H1 (cell line): ENCODE data around the gene CBLC. TPM values are rescaled to one million over a fixed set of nuclear protein-coding genes. Genes with fewer than 3 reads are reported as not detected.
A peak's percentile ranks its signal among the peaks of the same experiment; 100 is the strongest.

Source experiments
- ASH2L ChIP-seq: fragments of 200-600, 300-600 bp; sonication (generic); IDR thresholded peaks from one replicate; pipeline ENCODE4 v1.7.1; 2017; ENCODE audit warnings: low read length
- ATF2 ChIP-seq: IDR thresholded peaks from 2 replicates; pipeline ENCODE4 v1.6.1; 2012; ENCODE audit warnings: low read length, inconsistent platforms
- CREB1 ChIP-seq: IDR thresholded peaks from 2 replicates; pipeline ENCODE4 v1.6.1; 2012; ENCODE audit warnings: inconsistent platforms
- CTBP2 ChIP-seq: IDR thresholded peaks from 2 replicates; pipeline ENCODE4 v1.7.0; 2011; ENCODE audit warnings: borderline replicate concordance, mild to moderate bottlenecking, moderate library complexity, mixed read lengths, low read length; ENCODE audit not compliant: insufficient read depth, insufficient read length
- EP300 ChIP-seq, 2 experiments: IDR thresholded peaks; 1 replicate in 1 of 2; 2 replicates in 1 of 2; pipeline ENCODE4 v1.6.1; 2011 to 2012; ENCODE audit warnings: low read depth in 2 of 2, low read length in 2 of 2, mild to moderate bottlenecking in 2 of 2, borderline replicate concordance in 1 of 2, inconsistent platforms in 1 of 2, moderate library complexity in 1 of 2
- FOSL1 ChIP-seq: IDR thresholded peaks from 2 replicates; pipeline ENCODE4 v1.6.1; 2011; ENCODE audit warnings: mild to moderate bottlenecking, low read depth, low read length, moderate library complexity; ENCODE audit not compliant: insufficient read depth
- SIN3A ChIP-seq, 2 experiments: IDR thresholded peaks in 1 of 2; conservative IDR thresholded peaks in 1 of 2; 2 replicates each; pipeline ENCODE4 v1.6.1; 2011 to 2012; ENCODE audit warnings: low read length in 2 of 2, improper control_type of control experiment in 1 of 2, low read depth in 1 of 2, mild to moderate bottlenecking in 1 of 2
- TAF1 ChIP-seq: IDR thresholded peaks from 2 replicates; pipeline ENCODE4 v1.6.1; 2011; ENCODE audit warnings: mild to moderate bottlenecking, low read depth, low read length
- TBP ChIP-seq: IDR thresholded peaks from 2 replicates; pipeline ENCODE4 v1.6.1; 2011; ENCODE audit warnings: low read depth, low read length, improper control_type of control experiment
- TEAD4 ChIP-seq: IDR thresholded peaks from 2 replicates; pipeline ENCODE4 v1.6.1; 2012; ENCODE audit warnings: low read depth, low read length, inconsistent platforms, mixed read lengths
- microRNA-seq, 2 experiments: library from miRNA; unstranded; fragments of <30 nt; microRNA quantifications; one replicate each; pipeline versions ENCODE4 to v1.2.0, GENCODE V29; 2016 to 2020; ENCODE audit warnings: borderline microRNAs expressed in 2 of 2, borderline number of aligned reads in 2 of 2, borderline replicate concordance in 1 of 2
- polyA plus RNA-seq, 7 experiments: library from polyadenylated mRNA; depleted of rRNA in 3 of 7; stranded (reverse) in 5 of 7; unstranded in 2 of 7; fragments of >200 nt in 5 of 7; fragments of 200-250 nt in 2 of 7; gene quantifications; 1 replicate in 5 of 7; 2 replicates in 1 of 7; 4 replicates in 1 of 7; pipeline versions ENCODE4 v1.2.1 to v1.2.3, GENCODE V29; 2011 to 2013; ENCODE audit warnings: missing spikeins in 2 of 7, mixed read lengths in 2 of 7
- small RNA-seq: library from polyadenylated mRNA; stranded (forward); fragments of <200 nt; extraction: miRNeasy Mini kit (QIAGEN cat#:217004); gene quantifications from one replicate; pipeline ENCODE3, GENCODE V24; 2013; ENCODE audit not compliant: insufficient read depth
- total RNA-seq: library from RNA; stranded (reverse); fragmentation: NEBNext Ultra II Directional; extraction: Animal tissue kit (Norgen Biotek cat#: 25700); gene quantifications from 2 replicates; pipeline ENCODE4 v1.2.1, GENCODE V29; 2021
- TF ChIP-seq, protein P1 (sequence below): IDR thresholded peaks from 2 replicates; pipeline ENCODE4 v1.6.1; 2012; ENCODE audit warnings: inconsistent platforms

The CBLC gene
- total and polyA plus RNA-seq, 2 of the 8 experiments (the other 6 are each of a cell fraction or from before 2014, with no cell fraction given) = 17.4 to 35.7 TPM

- TF ChIP-seq TEAD4 (no peak), TBP (no peak), EP300 (IDR thresholded peaks at IDR 0.05; ENCODE audit: borderline replicate concordance in 1 of 2, low read depth in 2 of 2, low read length in 2 of 2) (peak in 1 of 2 experiments; percentile 13; a peak in 1 of 3 replicates), CTBP2 (peak; percentile 87), CREB1 (peak; percentile 34; the same call in 1 of the 2 replicates), ATF2 (0 out of 2 replicates have a peak, but pooled peaks have one; percentile 11), FOSL1 (no peak), ASH2L (peak; percentile 88), TAF1 (0 out of 2 replicates have a peak, but pooled peaks have one; percentile 11), SIN3A (conservative IDR thresholded peaks at IDR 0.05 in 1 of 2, IDR thresholded peaks at IDR 0.05 in 1 of 2; ENCODE audit: low read depth in 1 of 2, low read length in 2 of 2) (0 out of 4 replicates have a peak, but pooled peaks of 1 of the 2 experiments have one; percentile 45)
- TF ChIP-seq, protein P1, sequence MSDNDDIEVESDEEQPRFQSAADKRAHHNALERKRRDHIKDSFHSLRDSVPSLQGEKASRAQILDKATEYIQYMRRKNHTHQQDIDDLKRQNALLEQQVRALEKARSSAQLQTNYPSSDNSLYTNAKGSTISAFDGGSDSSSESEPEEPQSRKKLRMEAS = peak; percentile 4; the same call in 1 of the 2 replicates
- TF ChIP-seq, all 59 proteins: peak for 13
Observed at GRCh38 chr19:44848812-44849447, 71.2 kb downstream of the CBLC start (continued).

Small RNA genes lying within 50 kb of the gene (microRNA-seq; reads per million reads assigned to microRNA genes)
- 0 reads per million in 2 experiments for gene MIR8085

Small RNA genes lying within 50 kb of the gene (small RNA-seq; reads per million reads assigned to genes)
- gene RF00156 = not detected

Other genes with a start within 250 kb of the CBLC start
- gene CEACAM20, start 248.2 kb upstream of the CBLC start, total RNA-seq = not detected in 2 replicates
- not detected in 2 replicates for gene CEACAM20, start 248.2 kb upstream of the CBLC start, polyA plus RNA-seq (2011; rRNA removed)
- not detected in 2 replicates for gene IGSF23, start 164.3 kb upstream of the CBLC start, total RNA-seq
- gene IGSF23, start 164.3 kb upstream of the CBLC start, polyA plus RNA-seq (2011; rRNA removed) = not detected in 2 replicates
- 13.3 and 14.1 TPM in 2 replicates for gene PVR, start 134.0 kb upstream of the CBLC start, total RNA-seq
- gene PVR, start 134.0 kb upstream of the CBLC start, polyA plus RNA-seq (2011; rRNA removed) = 14.8 and 16.9 TPM in 2 replicates
- 2.7 and 3.1 TPM in 2 replicates for gene CEACAM19, start 106.4 kb upstream of the CBLC start, total RNA-seq
- gene CEACAM19, start 106.4 kb upstream of the CBLC start, polyA plus RNA-seq (2011; rRNA removed) = 3.4 and 4.0 TPM in 2 replicates
- gene CEACAM16, start 78.7 kb upstream of the CBLC start, total RNA-seq = not detected in 2 replicates
- not detected in 2 replicates for gene CEACAM16, start 78.7 kb upstream of the CBLC start, polyA plus RNA-seq (2011; rRNA removed)
- gene BCL3, start 29.2 kb upstream of the CBLC start, total RNA-seq = 1.7 and 2.4 TPM in 2 replicates
- gene BCL3, start 29.2 kb upstream of the CBLC start, polyA plus RNA-seq (2011; rRNA removed) = 0.88 and 3.0 TPM in 2 replicates
- gene BCAM, start 31.2 kb downstream of the CBLC start, total RNA-seq = 81.4 and 83.0 TPM in 2 replicates
- gene BCAM, start 31.2 kb downstream of the CBLC start, polyA plus RNA-seq (2011; rRNA removed) = 32.5 and 84.3 TPM in 2 replicates
- gene NECTIN2, start 68.4 kb downstream of the CBLC start, total RNA-seq = 181 and 184 TPM in 2 replicates
- 237 and 318 TPM in 2 replicates for gene NECTIN2, start 68.4 kb downstream of the CBLC start, polyA plus RNA-seq (2011; rRNA removed)
- 178 and 179 TPM in 2 replicates for gene TOMM40, start 113.4 kb downstream of the CBLC start, total RNA-seq
- 154 and 189 TPM in 2 replicates for gene TOMM40, start 113.4 kb downstream of the CBLC start, polyA plus RNA-seq (2011; rRNA removed)
- 629 and 679 TPM in 2 replicates for gene APOE, start 127.9 kb downstream of the CBLC start, total RNA-seq
- gene APOE, start 127.9 kb downstream of the CBLC start, polyA plus RNA-seq (2011; rRNA removed) = 1,258 and 1,819 TPM in 2 replicates
- gene APOC1, start 136.7 kb downstream of the CBLC start, total RNA-seq = 78.2 and 87.8 TPM in 2 replicates
- gene APOC1, start 136.7 kb downstream of the CBLC start, polyA plus RNA-seq (2011; rRNA removed) = 55.8 and 93.6 TPM in 2 replicates
- gene APOC4, start 164.3 kb downstream of the CBLC start, total RNA-seq = not detected in 2 replicates
- not detected in 2 replicates for gene APOC4, start 164.3 kb downstream of the CBLC start, polyA plus RNA-seq (2011; rRNA removed)
- not detected in 2 replicates for gene APOC2, start 168.2 kb downstream of the CBLC start, total RNA-seq
- not detected in 2 replicates for gene APOC2, start 168.2 kb downstream of the CBLC start, polyA plus RNA-seq (2011; rRNA removed)
- gene CLPTM1, start 177.5 kb downstream of the CBLC start, total RNA-seq = 84.8 and 95.8 TPM in 2 replicates
- 108 and 140 TPM in 2 replicates for gene CLPTM1, start 177.5 kb downstream of the CBLC start, polyA plus RNA-seq (2011; rRNA removed)
- gene RELB, start 223.6 kb downstream of the CBLC start, total RNA-seq = 12.5 and 13.1 TPM in 2 replicates
- gene RELB, start 223.6 kb downstream of the CBLC start, polyA plus RNA-seq (2011; rRNA removed) = 10.0 and 12.6 TPM in 2 replicates